Activated CD8-positive, alpha-beta memory T cell treated with anti-CD3 and anti-CD28 coated beads for 1 hour (primary cell): Measurements from ENCODE around the gene CEP135.
"Not testable (repeated sequence)": the region's sequence is repeated elsewhere in the genome, so short reads cannot be mapped to it uniquely, and the experiment has no call there.

Source experiments
- DNase-seq, 2 donors: peaks; one replicate each; pipeline ENCODE4 v3.0.0-alpha.2; 2020; ENCODE audit warnings: low read depth in 1 of 2; ENCODE audit errors: extremely low read depth in 1 of 2

CEP135 gene, protein sequence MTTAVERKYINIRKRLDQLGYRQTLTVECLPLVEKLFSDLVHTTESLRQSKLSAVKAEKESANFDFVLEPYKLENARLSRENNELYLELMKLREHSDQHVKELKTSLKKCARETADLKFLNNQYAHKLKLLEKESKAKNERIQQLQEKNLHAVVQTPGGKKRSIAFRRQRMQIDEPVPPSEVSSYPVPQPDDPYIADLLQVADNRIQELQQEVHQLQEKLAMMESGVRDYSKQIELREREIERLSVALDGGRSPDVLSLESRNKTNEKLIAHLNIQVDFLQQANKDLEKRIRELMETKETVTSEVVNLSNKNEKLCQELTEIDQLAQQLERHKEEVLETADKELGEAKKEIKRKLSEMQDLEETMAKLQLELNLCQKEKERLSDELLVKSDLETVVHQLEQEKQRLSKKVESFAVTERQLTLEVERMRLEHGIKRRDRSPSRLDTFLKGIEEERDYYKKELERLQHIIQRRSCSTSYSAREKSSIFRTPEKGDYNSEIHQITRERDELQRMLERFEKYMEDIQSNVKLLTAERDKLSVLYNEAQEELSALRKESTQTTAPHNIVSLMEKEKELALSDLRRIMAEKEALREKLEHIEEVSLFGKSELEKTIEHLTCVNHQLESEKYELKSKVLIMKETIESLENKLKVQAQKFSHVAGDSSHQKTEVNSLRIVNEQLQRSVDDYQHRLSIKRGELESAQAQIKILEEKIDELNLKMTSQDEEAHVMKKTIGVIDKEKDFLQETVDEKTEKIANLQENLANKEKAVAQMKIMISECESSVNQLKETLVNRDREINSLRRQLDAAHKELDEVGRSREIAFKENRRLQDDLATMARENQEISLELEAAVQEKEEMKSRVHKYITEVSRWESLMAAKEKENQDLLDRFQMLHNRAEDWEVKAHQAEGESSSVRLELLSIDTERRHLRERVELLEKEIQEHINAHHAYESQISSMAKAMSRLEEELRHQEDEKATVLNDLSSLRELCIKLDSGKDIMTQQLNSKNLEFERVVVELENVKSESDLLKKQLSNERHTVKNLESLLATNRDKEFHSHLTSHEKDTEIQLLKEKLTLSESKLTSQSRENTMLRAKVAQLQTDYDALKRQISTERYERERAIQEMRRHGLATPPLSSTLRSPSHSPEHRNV

DNA sequence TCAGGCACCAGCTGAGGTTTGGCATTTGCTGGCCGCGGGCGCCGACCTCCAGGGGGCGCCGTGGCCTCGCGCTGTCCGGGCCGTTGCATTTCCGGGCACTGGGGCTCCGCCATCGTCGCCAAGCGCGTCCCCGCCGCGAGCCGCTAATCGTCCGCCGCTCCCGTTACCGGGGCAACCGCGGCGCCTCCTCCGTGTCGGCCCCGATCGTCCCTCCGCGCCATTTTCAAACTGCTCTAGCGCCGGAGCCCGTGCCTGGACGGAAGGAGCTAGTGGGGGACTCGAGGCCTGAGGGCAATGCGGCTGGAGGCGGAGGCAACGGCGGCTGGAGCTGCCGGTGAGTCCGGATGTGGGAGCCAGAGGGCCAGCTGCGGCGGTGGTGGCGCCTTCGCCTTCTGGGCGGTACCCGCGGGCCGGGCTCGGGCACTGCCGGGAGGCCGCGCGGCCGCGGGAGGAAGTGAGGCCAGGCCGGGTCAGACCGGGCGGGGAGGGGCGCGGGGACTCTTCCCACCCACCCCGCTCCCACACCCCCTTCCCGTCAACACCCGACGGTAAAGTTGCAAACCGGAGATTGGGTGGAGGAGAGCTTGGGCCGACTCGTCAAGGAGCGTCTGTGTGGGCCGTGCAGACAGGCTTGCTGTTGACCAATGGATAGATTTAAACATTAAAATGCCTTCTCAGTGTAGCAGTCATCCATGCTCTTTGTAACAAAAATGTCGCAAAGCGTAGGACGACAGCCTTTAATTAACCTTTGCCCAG, at the start of gene CEP135:
Gene CEP135, plus strand, starts transcription at position 220 of the 756 bp plus-strand sequence. CDS start 3,186 bp downstream, outside the sequence.
- peak; percentile 71 to 90 for DNase-seq

- DNase-seq, result no peak
Measured at GRCh38 chr4:55902677-55903076, 46.1 kb upstream of the CEP135 start.

DNA sequence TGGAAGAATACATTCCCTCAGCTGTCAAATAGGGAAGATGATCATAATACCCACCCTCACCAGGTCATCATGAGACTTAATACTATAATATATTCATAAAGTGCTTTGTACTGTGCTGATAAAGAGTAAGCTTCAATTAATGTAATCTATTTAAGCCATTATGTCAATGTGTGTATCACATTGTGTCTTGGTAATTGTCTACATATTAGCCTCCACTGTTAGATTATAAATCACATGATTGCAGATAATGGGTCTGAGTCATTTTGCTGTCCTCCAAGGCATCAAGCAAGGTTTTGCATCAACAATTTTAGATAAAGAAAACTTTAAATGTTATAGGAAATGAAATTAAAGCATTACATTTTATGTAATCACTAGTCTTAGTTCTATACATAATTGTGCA, 45.2 kb upstream of the CEP135 start:
- DNase-seq, result no peak

DNA sequence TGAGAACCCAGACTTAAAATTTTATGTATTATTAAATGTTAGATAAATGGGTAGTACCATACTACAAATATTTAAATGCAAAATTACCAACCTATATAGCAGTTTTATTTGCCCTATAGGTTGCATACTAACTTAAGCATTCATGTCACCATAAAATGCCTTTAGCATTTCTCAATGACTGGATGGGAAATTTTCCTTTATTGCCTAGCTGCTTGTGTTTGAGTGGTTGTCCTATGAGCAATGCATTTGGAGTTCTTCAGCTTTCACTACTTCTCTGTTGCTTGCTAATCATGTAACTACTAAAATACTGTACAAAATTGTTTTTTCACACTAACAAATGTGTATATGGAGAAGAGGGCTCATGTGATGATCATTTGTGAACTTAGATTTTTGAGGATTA, 44.2 kb upstream of the CEP135 start:
- DNase-seq, result no peak

DNA sequence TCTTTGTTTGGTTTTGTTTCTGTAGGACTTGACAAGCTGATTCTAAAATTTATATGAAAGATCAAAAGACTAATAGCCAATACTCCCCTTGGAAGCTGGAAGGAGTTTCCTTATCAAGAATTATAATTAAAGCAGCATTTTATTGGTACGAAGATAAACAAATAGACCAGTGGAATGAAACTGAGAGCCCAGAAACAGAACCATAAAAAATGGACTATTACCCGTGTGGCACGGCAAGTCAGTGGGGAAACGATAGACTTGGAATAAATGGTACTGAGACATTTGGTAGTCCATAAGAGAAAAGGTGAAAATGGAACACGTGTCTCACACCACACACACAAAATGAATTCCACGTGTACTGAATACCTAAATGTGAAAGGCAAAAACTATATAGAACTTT, 42.4 kb upstream of the CEP135 start:
- no peak for DNase-seq

GRCh38 chr4:55906989-55907388, 41.8 kb upstream of the CEP135 start:
- DNase-seq, result no peak

DNA sequence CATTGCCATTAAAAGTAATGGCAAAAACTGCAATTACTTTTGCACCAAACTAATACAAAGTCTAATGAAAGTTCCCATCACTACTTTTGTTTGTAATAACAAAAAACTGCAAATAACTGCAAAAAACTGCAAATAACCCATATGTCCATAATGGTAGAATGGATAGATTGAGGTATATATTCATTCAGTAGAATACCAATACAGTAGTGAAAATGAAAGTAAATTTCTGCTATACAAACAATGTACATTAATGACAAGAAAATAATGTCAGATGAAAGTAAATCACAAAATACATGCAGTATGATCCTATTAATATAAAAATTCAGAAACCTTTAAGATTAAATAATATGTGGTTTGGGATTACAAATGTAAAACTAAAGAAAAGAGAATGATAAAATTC, 41.3 kb upstream of the CEP135 start:
- no peak for DNase-seq

- no peak for DNase-seq
Measured at GRCh38 chr4:55910140-55910539, 38.6 kb upstream of the CEP135 start.

- no peak for DNase-seq
Measured at GRCh38 chr4:55912249-55912648, 36.5 kb upstream of the CEP135 start.

DNA sequence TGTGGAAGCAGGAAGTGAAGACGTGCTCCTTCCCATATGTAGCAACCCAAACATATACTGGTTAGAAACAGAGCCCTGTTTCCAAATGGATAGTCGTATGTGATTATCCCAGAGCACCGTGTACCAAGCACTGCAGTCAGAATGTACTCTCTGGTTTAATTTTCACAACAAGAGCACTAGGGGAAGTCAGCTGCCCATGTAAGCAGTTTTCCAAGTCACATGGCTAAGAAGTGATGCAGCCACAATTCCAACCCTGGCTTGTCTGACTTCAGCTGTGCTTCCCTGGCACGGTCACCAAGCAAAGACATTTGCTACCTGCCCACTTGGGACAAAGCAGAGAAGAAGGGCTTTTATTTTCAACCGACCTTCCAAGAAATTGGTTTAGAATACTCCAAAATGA, 28.2 kb upstream of the CEP135 start:
- no peak for DNase-seq

DNA sequence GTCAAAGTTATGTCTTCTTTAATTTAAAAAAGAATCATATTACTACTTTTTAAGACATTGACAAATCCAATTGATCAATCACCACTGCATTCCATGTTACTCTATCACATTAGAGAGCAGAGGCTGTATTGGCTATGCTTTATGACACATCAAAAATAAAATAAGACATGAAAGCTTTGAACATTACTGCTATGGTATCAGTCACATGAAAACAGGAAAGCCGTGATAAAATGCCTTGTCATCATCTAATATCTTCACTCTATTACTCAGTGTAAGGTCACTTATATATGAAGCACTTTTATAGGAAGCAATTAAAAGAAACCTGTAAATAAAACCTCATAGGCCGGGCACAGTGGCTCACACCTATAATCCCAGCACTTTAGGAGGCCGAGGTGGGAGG, 27.7 kb upstream of the CEP135 start:
- no peak for DNase-seq

- DNase-seq, result no peak
Measured at GRCh38 chr4:55925241-55925640, 23.5 kb upstream of the CEP135 start.

DNA sequence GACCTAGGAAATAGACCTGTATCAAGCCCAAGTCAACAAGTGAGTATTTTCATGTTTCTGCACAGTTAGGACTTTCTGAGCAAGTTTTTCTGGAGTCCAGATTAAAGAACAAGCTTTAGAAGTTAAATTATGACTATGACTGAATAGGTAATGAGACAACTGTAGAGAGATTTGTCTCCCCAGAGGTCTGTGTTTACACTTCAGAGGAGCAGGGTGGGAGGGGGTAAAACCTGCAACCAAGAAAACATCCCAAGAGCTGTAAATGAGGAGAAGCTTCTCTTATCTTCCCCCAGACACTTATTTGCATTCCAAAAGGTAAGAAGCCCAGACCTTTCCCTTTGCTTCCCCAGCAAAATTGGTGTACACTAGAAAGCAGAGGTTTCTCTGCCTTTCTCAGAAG, 22.1 kb upstream of the CEP135 start:
- no peak for DNase-seq

DNA sequence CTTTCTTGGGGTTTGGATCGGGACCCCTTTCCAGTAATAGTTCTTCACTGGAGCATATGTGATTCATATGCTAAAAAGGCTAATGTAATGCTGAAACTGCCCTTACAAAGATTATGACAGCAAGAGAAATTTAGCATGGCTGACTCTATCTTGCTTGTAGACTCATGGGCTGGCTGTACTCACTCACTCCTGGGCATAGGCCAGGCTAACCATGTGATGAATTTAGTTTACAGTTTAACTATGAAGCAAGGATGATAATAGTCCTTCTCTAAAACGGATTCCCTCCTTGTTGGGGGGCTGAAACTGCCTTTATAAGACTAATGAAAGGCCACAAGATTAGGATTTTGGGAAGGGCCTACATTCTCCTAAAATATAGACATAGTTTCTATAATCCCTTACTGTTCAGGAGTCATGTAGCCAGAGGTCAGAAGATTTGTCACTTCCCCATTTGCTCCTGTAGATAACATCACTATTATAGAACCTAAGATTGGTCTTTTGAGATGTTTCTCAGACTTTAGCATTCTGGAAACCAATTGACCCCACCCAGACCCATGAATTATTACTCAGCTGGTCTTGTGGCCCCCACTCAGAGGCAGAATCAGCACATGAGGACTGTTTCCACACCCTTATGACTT, 20.8 kb upstream of the CEP135 start:
- no peak for DNase-seq

GRCh38 chr4:55928846-55929245, 19.9 kb upstream of the CEP135 start:
- DNase-seq, result no peak

- DNase-seq, result no peak
Measured at GRCh38 chr4:55931043-55931442, 17.7 kb upstream of the CEP135 start.

- DNase-seq, result no peak
Measured at GRCh38 chr4:55931833-55932232, 16.9 kb upstream of the CEP135 start.

- no peak for DNase-seq
Measured at GRCh38 chr4:55932511-55932910, 16.2 kb upstream of the CEP135 start.

GRCh38 chr4:55933611-55934010, 15.1 kb upstream of the CEP135 start:
- DNase-seq, result no peak

- not testable (repeated sequence) for DNase-seq
Measured at GRCh38 chr4:55935907-55936306, 12.8 kb upstream of the CEP135 start.
